Measurements from ENCODE around the gene MRC2.

The MRC2 gene

DNA sequence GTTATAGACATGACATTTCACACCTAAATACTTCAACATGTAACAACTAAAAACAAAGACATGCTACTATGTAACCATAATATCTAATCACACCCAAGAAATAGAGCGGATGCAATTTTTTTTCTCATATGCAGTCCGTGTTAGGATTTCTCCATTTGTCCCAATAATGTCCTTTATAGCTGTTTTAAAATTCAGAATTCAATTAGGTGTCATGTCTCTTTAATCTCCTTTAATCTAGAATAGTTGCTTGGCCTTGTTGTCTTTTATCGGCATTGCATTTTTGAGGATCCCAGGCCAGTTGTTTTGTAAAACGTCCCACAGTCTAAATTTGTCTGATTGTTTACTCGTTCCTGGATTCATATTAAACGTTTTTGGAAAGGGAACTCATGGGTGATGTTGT is 14.5 kb downstream of the MRC2 start:
- no peak for DNase-seq

DNA sequence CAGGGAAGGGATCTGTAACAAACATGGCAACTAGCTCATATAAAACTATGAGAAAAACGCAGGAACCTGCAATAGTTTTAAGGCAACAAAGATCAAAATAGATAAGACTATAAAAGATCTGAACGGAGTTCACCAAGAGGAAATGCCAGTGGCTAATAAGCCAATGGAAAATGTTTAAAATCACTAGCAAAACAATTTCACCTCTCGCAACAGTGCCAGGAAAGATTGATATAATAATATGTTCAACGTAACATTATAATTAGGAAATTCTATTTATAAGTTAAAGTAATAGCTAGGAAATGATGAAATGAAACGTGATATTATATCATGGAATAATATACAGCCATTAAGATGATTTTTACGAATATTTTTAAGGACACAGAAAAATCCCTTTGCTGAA is 16.0 kb downstream of the MRC2 start:
- no peak for DNase-seq

DNA sequence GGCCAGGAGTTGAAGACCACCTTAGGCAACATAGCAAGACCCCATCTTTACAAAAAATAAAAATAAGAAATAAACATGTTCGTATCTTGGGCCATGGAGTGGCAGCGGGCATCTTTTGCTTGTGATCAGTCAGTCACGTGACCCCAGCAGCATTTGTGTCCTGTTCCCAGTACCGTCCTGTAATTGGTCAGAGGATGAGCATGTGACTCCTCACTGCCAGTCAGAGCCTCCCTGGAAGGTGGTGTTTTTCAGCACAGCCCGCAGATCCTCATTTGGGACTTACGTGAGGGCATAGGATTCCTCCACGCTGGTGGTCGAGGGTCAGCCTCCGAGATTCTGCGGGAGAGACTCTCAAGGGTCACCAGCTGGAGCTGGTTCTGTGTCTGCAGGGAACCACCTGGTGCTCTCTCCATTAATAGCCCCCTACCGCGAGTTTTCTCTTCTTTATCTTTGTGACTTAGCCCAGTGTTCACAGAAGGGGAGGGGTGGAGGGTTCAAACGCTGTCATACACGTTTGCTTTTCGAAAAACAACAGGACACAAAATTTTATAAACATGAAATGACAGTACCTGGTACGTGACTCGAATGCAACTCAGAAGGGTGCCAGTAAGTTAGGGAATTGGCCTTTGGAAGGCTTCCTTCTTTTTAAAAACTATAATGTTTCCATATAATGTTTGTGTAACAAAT is 17.2 kb downstream of the MRC2 start:
- no peak for DNase-seq

DNA sequence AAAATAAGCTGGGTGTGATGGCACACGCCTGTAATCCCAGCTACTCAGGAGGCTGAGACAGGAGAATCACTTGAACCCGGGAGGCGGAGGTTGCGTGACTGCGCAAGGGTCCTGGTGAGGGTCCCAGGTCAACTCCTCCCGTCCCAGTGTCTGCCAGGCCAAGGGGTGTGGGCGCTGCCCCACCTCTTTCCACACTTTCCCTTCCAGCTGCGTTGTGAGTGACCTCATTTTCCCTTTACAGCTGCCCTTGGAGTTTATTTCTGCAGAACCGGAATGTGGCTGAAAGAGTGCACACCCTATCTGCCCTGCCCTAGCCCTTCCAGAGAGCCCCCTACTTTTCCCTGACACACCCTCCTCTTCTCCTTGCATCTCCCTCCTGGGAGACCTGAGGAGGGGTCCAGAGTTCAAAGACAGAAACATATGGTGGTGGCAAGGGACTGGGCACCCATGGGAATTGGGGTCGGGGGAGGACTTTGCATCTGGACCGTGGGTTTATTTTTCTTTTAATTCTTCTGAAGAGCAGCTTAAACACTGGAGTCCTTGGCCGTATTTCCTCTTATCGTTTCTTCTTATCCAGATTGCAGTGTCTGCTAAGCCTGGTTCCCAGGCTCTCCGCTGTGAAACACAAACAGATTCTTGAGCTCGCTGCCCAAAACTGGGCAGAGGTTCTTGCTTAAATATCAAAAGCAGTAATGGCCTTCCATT is 20.9 kb downstream of the MRC2 start:
- DNase-seq = no peak

DNA sequence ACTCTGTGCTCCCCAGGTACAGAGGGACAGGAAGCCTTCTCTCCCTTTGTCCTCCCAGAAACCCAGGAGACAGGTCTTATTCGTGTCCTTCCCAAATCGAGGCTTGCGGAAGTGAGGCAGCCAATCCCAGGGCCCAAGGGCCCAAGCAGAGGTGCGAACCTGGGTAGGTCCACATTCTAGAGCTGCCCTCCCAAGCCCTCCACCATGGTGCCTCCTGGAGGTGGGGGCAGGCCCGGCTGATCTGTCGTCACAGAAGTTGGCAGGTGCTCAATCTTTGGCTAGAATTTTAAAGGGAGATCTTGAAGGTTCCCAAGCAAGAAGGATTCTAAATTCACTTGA is 21.5 kb downstream of the MRC2 start:
- DNase-seq = no peak

DNA sequence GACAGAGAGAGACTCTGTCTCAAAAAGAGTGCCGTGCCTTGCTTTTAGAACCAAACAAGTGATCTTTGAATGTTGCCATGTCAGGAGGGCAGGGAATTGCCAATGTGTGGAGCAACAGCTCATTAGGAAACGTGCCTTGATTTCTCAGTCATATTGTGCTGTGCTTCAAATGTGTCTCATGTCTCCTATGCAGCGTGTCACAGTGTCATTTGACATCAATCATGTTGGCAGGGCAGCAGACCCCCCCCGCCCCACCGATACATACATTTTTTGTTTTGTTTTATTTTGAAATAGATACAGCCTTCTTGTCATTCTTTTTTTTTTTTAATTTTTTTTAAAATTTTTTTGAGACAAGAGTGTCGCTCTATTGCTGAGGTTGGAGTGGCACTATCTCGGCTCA is 22.1 kb downstream of the MRC2 start:
- no peak for DNase-seq

DNA sequence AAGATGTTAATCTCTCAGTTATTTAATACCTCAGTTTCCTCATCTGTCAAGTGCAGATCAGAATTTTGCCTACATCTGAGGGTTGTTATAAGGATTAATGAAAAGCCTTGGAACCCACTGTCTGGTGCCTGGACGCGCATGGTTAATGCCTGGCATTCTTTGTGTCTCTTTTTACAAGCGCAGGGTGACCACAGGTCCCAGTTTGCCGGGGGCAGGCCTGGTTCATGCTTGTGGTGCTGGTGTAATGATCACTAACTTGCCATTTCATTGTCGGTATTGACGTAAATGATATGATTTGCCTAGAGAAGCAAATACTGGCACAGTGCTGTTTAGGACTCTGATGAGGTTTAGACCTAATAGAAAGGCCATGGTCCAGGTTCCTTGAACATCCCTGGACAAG is 23.1 kb downstream of the MRC2 start:
- DNase-seq = no peak

DNA sequence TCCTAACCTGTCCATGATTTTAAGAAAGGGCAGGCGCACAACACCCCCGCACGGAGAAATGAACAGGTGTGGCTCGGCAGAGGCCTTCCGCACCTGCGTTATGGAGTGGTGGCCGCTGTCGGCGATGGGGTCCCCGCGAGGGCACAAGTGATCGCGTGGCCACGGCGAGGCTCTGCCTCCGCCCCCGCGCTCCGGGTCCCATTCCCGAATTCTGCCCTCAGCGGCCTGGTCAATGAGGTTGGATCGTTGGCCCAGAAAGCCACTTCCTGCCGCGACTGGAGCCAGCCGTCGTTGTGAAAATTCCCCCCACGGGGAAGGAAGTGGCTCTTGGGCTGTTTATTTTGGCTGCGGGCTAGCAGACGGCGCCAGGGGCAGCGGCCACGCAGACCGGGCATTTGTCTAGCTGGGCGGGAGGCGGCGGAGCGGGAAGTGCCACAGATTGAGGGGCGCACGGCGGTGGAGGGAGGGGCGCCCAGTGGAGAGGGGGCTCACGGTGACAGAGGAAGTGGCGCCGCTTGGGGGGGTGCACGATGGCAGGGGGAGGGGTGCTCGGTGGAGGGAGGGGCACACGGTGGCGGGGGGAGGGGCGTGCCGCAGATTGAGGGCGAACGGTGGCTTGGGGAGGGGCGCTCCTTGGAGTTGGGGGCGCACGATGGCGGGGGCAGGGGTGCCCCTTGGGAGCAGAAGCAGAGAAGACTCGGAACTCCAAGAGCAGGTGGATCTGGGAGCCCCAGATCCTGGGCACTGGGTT is 25.0 kb downstream of the MRC2 start:
- peak; percentile 58 for DNase-seq

DNA sequence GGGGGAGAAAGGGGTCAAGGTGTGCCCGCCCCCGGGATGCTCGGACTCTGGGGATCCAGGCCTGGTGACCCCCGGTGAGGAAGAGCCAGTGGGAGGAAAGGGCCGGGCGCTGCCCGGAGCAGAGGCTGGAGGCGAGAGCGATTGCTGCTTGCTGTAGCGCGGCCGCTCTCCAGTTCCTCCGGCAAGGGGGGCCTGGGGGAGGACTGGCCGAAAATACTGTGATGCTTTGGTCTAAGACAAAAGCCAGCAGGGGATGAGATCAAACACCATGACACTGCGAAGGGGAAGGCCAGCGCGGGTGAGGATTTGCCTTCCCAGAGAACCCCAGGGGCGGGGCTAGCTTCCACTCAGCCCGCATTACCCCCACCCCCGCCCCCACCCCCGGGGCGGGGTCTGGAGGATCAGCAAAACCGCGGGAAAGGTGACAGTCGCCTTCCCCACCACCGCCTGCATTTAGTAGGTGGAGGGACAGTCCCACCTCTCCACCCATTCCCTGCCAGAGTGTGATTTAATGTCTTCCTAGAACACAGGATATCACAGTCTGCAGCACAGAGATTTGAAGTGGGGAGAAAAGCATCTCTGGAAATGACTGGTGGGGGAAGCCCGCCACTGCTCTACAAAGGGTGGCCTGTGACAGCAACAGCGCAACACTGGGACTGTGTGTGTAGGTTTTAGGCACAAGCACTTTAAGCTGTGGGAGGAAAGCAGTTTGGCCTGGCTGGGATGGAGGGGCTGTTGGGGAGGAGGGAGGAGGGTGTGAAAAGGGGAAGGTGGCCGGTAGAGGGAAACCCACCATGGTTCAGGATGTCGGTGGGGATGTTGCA is 25.7 kb downstream of the MRC2 start:
- DNase-seq = peak; percentile 98

DNA sequence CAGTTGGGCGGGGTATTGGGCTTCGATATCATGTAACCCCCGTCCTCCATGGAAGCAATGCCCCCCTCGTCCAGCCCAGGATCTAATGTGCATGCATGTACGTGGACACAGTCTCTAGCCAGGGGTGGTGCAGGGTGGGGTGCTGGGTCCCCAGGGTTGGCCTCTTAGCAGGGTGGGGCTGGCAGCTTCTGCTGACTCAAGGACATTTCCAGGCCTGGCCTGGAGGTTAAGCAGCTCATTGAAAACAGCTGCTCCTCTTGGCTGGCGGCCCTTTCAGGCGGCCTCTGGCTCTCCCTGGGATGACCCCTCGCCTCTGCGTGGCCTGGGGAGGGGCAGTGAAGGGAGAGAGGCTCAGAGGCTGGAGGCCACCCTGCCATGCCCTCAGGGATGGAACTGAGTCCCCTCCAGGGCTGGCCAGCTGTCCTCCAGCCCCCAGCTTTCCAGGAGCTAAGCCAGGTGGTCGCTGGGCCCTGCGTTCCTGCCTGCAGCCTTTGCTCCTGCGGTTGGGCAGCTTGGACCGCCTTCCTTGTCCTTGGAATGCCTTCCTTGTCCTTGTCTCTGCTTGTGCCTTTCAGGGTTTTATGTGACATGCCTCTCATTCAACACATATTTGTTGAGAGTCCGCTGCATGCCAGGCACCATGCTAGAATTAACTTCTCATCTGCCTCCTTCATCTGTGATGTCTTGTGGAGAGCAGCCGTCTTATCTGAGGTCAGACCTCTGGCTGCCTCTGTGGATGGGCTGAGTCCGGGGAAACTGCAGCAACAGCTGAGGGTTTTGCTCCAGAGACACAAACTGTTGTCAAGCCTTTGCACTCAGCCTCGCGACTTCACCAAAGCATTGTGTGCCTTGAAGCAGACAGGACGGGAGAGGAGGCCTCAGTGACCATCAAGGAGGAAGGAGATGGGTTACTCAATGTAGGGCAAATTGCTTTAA is 26.6 kb downstream of the MRC2 start:
- DNase-seq = peak; percentile 27

DNA sequence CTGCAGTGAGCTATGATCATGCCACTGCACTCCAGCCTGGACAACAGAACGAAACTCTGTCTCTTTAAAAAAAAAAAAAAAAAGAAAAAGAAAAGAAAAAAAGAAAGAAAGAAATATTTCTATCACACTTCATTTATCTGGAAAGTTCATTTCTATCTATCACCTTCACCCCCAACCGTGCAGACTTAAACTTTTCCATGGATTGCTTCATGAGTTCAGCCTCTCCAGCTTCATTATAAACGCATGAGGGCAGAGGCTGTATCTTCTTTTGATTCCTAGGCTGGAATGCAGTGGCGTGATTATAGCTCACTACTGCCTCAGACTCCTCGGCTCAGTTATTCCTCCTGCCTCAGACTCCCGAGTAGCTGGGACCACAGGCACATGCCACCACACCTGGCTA is 28.2 kb downstream of the MRC2 start:
- no peak for DNase-seq

DNA sequence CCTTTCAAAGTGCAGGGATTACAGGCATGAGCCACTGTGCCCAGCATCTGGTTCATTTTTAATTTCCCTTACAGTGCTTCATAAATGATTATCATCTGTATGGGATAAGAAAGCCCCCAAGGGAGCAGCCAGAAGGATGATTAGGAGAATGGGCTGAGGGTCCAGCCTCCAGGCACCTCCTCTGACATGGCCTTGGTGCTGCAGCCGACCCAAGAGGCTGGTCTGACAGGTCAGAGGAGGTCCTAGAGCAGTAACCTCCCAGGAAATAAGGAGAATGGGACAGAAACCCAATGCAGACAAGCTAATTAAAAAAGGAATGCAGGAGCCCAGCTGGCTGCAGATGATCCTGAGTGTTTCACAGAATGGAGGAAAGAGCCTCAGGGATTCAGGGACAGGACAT is 29.0 kb downstream of the MRC2 start:
- DNase-seq = no peak

DNA sequence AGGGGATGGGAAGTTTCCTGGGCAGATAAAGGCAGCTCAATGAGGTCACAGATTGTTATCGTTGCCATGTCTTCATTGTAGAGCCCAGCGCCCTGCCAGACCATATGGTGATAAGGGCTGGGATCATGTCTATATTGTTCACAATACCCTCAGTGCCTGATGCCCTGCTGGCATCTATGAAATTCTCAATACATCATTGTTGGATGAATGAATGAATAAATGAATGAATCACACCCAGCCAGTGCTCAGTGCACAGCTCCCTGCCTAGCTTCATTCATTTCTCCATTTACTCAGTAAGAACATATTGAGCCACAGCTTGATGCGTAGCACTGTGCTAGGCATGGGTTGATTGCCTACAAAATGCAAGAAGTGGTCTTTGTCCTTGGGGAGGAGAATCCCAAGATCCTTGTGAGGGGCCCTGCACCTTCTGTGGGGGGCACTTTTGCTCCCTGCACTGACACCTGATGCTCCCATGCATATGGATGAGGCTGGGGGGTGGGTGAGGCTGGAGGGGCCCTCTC is 29.7 kb downstream of the MRC2 start:
- no peak for DNase-seq

DNA sequence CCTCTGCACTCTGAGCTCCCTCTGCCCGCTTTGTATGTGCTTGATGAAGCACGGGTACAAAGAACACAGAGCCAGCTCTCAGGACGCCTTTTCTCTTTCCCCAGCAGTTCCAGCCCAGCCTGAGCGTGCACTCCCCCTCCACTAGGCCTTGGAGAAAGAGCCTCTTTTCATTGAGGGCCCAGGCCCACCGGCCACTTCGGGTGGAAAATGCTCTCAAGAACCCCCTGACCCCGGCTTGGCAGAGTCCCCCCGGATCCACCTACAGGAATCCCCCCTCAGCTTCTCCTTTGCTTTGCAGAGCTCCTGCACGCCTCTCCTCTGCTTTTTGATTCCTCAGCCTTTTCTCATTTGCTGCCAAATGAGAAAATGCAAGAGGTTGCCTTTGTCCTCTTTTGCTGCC is 30.2 kb downstream of the MRC2 start:
- no peak for DNase-seq

DNA sequence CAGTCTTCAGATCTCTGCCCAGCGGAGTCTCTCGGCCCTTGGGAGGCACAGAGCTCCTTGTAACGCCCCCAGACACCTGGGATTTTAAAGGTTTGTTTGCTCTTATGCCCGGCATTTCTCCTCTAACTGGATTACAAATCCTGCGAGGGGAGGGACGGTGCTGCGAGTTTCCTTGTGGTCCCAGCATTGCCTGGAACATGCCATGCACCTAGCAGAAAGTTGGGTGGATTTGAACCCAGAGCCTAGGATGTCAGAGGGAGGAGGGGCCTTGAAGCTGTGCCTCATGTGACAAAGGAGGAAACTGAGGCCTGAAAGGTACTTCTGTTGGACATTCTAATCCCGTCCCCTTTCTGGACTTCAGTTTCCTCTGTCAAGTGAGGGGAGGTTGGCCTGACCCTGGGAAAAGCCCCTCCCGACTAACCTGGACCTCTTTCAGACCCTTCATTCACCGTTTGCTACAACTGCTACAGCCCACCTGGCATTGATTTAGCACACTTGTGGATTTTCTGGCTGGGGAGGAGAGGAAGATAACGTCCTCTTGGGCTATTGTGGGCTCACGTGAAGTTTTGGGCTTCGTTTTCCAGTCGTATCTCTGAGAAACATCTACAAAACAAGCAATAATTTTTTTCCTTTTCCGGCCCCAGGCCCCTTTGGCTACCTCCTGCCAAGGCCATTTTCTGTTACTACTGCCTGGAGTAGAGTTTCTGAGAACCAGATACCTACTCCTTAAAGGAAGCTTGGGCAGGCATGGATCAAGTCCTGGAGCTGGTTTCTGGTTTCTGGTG is 30.9 kb downstream of the MRC2 start:
- no peak for DNase-seq

DNA sequence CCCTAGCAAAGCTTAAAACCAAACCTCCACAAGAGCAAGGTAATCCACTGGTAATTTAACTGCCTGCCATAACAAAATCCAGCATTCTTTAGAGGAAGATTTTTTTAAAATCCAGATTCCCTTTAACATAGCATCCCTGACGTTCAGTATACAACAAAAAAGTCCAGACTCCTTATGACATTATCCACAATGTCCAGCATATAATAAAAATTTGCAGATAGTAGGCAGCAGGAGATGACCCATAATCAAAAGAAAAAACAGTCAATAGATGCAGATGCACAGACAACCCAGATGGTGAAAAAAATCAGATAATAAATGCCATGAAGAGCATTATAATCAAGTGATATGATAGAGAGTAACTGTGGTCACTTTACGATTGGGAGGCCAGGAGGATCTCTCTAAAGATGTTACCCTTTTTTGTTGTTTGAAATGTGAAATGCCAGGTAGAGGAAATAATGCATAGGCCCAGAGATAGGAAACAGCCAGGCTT is 33.2 kb downstream of the MRC2 start:
- DNase-seq = no peak

DNA sequence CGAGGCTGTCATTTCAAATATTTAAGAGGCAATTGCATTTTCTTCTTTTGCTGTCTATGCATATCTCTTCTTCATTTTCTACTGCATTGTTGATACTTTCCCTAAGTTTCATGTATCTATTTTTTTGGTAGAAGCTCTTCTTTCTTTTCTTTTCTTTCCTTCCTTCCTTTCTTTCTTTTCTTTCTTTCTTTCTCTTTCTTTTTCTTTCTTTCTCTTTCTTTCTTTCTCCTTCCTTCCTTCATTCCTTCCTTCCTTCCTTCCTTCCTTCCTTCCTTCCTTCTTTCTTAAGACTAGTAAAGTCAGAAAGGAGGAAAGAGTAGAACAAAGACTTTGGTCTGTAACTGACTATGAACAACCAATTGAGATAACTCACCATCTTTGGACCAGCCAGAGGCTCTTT is 33.9 kb downstream of the MRC2 start:
- DNase-seq = no peak

DNA sequence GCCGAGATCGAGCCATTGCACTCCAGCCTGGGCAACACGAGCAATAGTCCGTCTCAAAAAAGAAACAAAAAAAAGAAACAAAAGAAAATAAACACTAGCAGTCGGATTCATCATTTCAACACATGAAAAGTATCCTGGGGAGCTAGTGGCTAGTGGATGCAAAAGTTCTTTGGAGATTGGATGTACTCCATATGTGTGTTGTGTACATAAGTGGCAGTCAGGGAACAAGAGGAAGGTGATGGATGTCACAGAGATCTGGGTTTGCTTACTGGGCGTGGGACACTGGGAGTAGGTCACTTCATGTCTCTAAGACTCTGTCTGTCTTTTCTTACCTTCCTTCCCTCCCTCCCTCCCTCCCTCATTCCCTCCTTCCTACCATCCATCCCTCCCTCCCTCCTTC is 35.4 kb downstream of the MRC2 start:
- no peak for DNase-seq

DNA sequence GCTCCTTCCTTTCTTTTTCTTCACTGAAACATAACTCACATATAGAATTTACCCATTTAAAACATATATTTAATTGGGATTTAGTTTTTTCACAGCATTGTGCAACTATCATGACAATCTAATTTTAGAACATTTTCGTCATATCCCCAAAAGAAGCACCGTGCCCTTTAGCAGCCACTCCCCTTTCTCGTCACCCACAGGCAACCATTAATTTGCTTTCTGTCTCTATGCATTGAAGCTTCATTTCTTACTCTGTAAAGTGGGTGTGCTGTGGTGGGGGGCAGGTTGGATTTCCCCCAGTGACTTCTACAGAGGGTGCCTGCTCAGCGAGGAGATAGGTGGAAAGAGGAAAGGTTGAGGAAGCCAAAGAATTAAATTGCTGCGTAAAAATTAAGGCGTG is 35.8 kb downstream of the MRC2 start:
- DNase-seq = no peak

DNA sequence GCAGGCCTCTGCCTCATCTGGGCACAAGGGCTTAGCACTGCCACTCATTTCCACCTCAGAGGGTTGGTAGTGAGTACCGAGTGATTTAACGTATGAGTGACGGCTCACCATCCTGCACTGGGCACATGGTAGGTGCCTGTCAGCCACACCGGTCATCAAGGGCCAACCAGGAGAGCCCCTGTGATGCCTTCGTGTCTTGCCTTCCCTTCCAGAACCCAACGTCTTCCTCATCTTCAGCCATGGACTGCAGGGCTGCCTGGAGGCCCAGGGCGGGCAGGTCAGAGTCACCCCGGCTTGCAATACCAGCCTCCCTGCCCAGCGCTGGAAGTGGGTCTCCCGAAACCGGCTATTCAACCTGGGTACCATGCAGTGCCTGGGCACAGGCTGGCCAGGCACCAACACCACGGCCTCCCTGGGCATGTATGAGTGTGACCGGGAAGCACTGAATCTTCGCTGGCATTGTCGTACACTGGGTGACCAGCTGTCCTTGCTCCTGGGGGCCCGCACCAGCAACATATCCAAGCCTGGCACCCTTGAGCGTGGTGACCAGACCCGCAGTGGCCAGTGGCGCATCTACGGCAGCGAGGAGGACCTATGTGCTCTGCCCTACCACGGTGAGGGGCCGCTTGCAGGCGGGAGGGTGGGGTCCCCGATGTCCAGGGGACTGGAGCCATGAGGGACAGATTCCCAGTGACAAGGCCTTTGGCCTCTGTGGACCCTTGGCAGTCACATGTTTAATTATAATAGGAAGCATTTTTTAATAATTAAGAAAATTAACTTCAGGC is 37.1 kb downstream of the MRC2 start:
- DNase-seq = no peak
